Activated T-cell treated with anti-CD3 and anti-CD28 coated beads, Interleukin-2, amount 50 U/mL, for 48 hours (primary cell): ENCODE results near the gene TIMM29.
A peak's percentile ranks its signal among the peaks of the same experiment; 100 is the strongest.
"Not testable (repeated sequence)": the region's sequence is repeated elsewhere in the genome, so short reads cannot be mapped to it uniquely, and the experiment has no call there.

ENCODE experiments used
- DNase-seq, 2 experiments: peaks; one replicate each; pipeline ENCODE4 v3.0.0-alpha.2; 2020

TIMM29 gene

GRCh38 chr19:10946958-10947657, 18.5 kb downstream of the TIMM29 start:
- no peak for DNase-seq

GRCh38 chr19:10952809-10953208, 24.2 kb downstream of the TIMM29 start:
- no peak for DNase-seq

GRCh38 chr19:10959277-10959968, 30.8 kb downstream of the TIMM29 start:
- not testable (repeated sequence) for DNase-seq

- DNase-seq = peak; percentile 97 to 99
Observed at GRCh38 chr19:10960314-10961072, 31.9 kb downstream of the TIMM29 start, which contains the start of gene SMARCA4. TSS of gene SMARCA4 (plus strand) at chr19:10961030. CDS start at chr19:10984152, 23,122 bp downstream.

GRCh38 chr19:10961073-10961860, 32.7 kb downstream of the TIMM29 start:
- DNase-seq = peak in 1 of 2 experiments; percentile 64

- DNase-seq = peak in 1 of 2 experiments; percentile 27
Observed at GRCh38 chr19:10962863-10963262, 34.3 kb downstream of the TIMM29 start.

GRCh38 chr19:10963865-10964264, 35.3 kb downstream of the TIMM29 start:
- no peak for DNase-seq

- DNase-seq = no peak
Observed at GRCh38 chr19:10964903-10965302, 36.3 kb downstream of the TIMM29 start.

GRCh38 chr19:10965398-10965797, 36.8 kb downstream of the TIMM29 start:
- DNase-seq = no peak

GRCh38 chr19:10966809-10967208, 38.2 kb downstream of the TIMM29 start:
- no peak for DNase-seq

- DNase-seq = no peak
Observed at GRCh38 chr19:10968527-10969135, 40.0 kb downstream of the TIMM29 start.

- no peak for DNase-seq
Observed at GRCh38 chr19:10971107-10971726, 42.6 kb downstream of the TIMM29 start.

GRCh38 chr19:10975374-10976130, 46.9 kb downstream of the TIMM29 start:
- no peak for DNase-seq

- DNase-seq = no peak
Observed at GRCh38 chr19:10976131-10976892, 47.7 kb downstream of the TIMM29 start.

GRCh38 chr19:10977742-10978092, 49.1 kb downstream of the TIMM29 start:
- DNase-seq = no peak
